Hepatocyte (in vitro differentiated cells): ENCODE results near the gene ATAD5.

Experiments
- CTCF ChIP-seq: fragments of 200-600 bp; sonication (generic); IDR thresholded peaks from 2 replicates; pipeline ENCODE4 v1.5.1; 2016; ENCODE audit warnings: antibody characterized with exemption, mild to moderate bottlenecking; ENCODE audit not compliant: poor library complexity
- EZH2phosphoT487 ChIP-seq: fragments of 200-600 bp; sonication (generic); IDR thresholded peaks from one replicate; pipeline ENCODE4 v1.6.1; 2018; ENCODE audit warnings: antibody characterized with exemption, mild to moderate bottlenecking, low read depth, moderate library complexity; ENCODE audit not compliant: unreplicated experiment, severe bottlenecking

- TF ChIP-seq CTCF (no peak), EZH2phosphoT487 (no peak)
Measured at GRCh38 chr17:30886187-30886586, 54.4 kb downstream of the ATAD5 start.
